ENCODE measurements around the gene SLC35D2. TPM values are rescaled to one million over a fixed set of nuclear protein-coding genes. Genes with fewer than 3 reads are reported as not detected.

Gene SLC35D2
- total and polyA plus RNA-seq, 10 donors: 9.8 to 20.9 (median 13.5) TPM

GRCh38 chr9:96305171-96305570 lies 78.3 kb downstream of the SLC35D2 start:
- no peak overlapping the region for H3K27ac ChIP-seq
- TF ChIP-seq CTCF (IDR thresholded peaks at IDR 0.05 in 8 of 11, conservative IDR thresholded peaks at IDR 0.05 in 3 of 11) (no peak), POLR2A (IDR thresholded peaks at IDR 0.05) (no peak), POLR2AphosphoS5 (IDR thresholded peaks at IDR 0.05) (no peak)
- intact Hi-C loops (cut with DNase I; ENCODE audit: low total_unique reads): no loop called here
- no peaks in the 10 kb centered on the region for H3K4me1 ChIP-seq
- WGBS, 5 donors: 62 to 79% (median 68%) methylated on average over 4 of the region's 4 CpGs
- H3K9me3 ChIP-seq: peaks cover 0 to 9% (median 0%) of the 10 kb centered on the region in 8 donors
- H3K27me3 ChIP-seq (replicated peaks in 1 of 7): no peaks in the 10 kb centered on the region
- H3K4me3 ChIP-seq: no peak overlapping the region
- no peak for DNase-seq
- no peaks in the 10 kb centered on the region for H3K36me3 ChIP-seq

GRCh38 chr9:96304230-96304629 lies 79.3 kb downstream of the SLC35D2 start:
- DNase-seq: no peak
- no peaks in the 10 kb centered on the region for H3K27me3 ChIP-seq (replicated peaks in 1 of 7)
- H3K4me1 ChIP-seq: no peaks in the 10 kb centered on the region
- H3K27ac ChIP-seq: no peak overlapping the region
- H3K36me3 ChIP-seq: no peaks in the 10 kb centered on the region
- TF ChIP-seq CTCF (IDR thresholded peaks at IDR 0.05 in 8 of 11, conservative IDR thresholded peaks at IDR 0.05 in 3 of 11) (no peak), POLR2A (IDR thresholded peaks at IDR 0.05) (no peak), POLR2AphosphoS5 (IDR thresholded peaks at IDR 0.05) (no peak)
- H3K4me3 ChIP-seq: no peak overlapping the region
- intact Hi-C loops (cut with DNase I; ENCODE audit: low total_unique reads): no loop called here
- peaks cover 0 to 9% (median 0%) of the 10 kb centered on the region in 8 donors for H3K9me3 ChIP-seq

GRCh38 chr9:96302021-96302420 lies 81.5 kb downstream of the SLC35D2 start, which contains the start of gene HSD17B3:
Gene HSD17B3, minus strand, starts transcription at chr9:96302176. Its CDS starts 72 bp downstream, at chr9:96302104.
- Histone ChIP-seq H3K4me1 (no peaks in the 10 kb centered on the region), H3K36me3 (no peaks in the 10 kb centered on the region), H3K9me3 (peaks cover 0 to 9% (median 0%) of the 10 kb centered on the region in 8 donors), H3K27ac (no peak within 1 kb of the TSS), H3K4me3 (no peak within 1 kb of the TSS), H3K27me3 (replicated peaks in 1 of 7) (no peaks in the 10 kb centered on the region)
- intact Hi-C loops (cut with DNase I; ENCODE audit: low total_unique reads): no loop called here
- no peak for DNase-seq
- TF ChIP-seq POLR2AphosphoS5 (IDR thresholded peaks at IDR 0.05): no peak
- no peak for TF ChIP-seq CTCF (IDR thresholded peaks at IDR 0.05 in 8 of 11, conservative IDR thresholded peaks at IDR 0.05 in 3 of 11)
- no peak for TF ChIP-seq POLR2A (IDR thresholded peaks at IDR 0.05)
- WGBS, 5 donors: 79 to 92% (median 88%) methylated on average over 6 of the region's 6 CpGs

GRCh38 chr9:96299823-96300222 lies 83.7 kb downstream of the SLC35D2 start:
- intact Hi-C loops (cut with DNase I; ENCODE audit: low total_unique reads): no loop called here
- Histone ChIP-seq H3K27me3 (replicated peaks in 1 of 7) (no peaks in the 10 kb centered on the region), H3K36me3 (no peaks in the 10 kb centered on the region), H3K4me1 (no peaks in the 10 kb centered on the region), H3K27ac (no peak overlapping the region), H3K4me3 (no peak overlapping the region), H3K9me3 (peaks cover 0 to 12% (median 0%) of the 10 kb centered on the region in 8 donors)
- no peak for TF ChIP-seq POLR2AphosphoS5 (IDR thresholded peaks at IDR 0.05)
- no peak for TF ChIP-seq CTCF (IDR thresholded peaks at IDR 0.05 in 8 of 11, conservative IDR thresholded peaks at IDR 0.05 in 3 of 11)
- no peak for TF ChIP-seq POLR2A (IDR thresholded peaks at IDR 0.05)
- no peak for DNase-seq
- 70 to 80% (median 74%) methylated on average over 4 of the region's 4 CpGs for WGBS, 5 donors

Measured in spleen (tissue), 11 donors.